Upper lobe of right lung (tissue), 1 donor: ENCODE data around the gene IGF1R. TPM values are rescaled to one million over a fixed set of nuclear protein-coding genes. Genes with fewer than 3 reads are reported as not detected.

Experiments used
- ATAC-seq: fragments of 200-7000 bp; cut with Tn5 transposase; one replicate; pipeline ENCODE4 v1.9.1; 2020; ENCODE audit warnings: mild to moderate bottlenecking, moderate library complexity
- DNase-seq: peaks from one replicate; pipeline ENCODE4 v3.0.0-alpha.2; 2020
- H3K27ac ChIP-seq: fragments of 200-600 bp; one replicate; pipeline ENCODE4 v1.8.0; 2022
- H3K27me3 ChIP-seq: fragments of 200-600 bp; one replicate; pipeline ENCODE4 v1.8.0; 2022; ENCODE audit warnings: mild to moderate bottlenecking
- H3K36me3 ChIP-seq: fragments of 200-600 bp; one replicate; pipeline ENCODE4 v1.8.0; 2022
- H3K4me1 ChIP-seq: fragments of 200-600 bp; one replicate; pipeline ENCODE4 v1.8.0; 2022
- H3K4me3 ChIP-seq: fragments of 200-600 bp; one replicate; pipeline ENCODE4 v1.8.0; 2022; ENCODE audit warnings: mild to moderate bottlenecking
- H3K9me3 ChIP-seq: fragments of 200-600 bp; one replicate; pipeline ENCODE4 v1.8.0; 2022
- CTCF ChIP-seq: fragments of 200-600 bp; IDR thresholded peaks from one replicate; pipeline ENCODE4 v1.8.0; 2022; ENCODE audit warnings: antibody characterized with exemption
- intact Hi-C: fragments of 100-400 bp; cut with DNase I; formaldehyde crosslinking; loops from one replicate; pipeline ENCODE4 v1.11.0; 2022
- total RNA-seq: library from RNA; stranded (reverse); fragmentation: NEBNext Ultra II Directional; extraction: Animal tissue kit (Norgen Biotek cat#: 25700); gene quantifications from one replicate; pipeline ENCODE4 v1.2.1, GENCODE V29; 2021
- donor health status: DM: no; HTN: yes; CAD: no; lungs with severe emphysema.

Gene IGF1R
- total RNA-seq, 1 donor from 2014 or later: 40.0 TPM

DNA sequence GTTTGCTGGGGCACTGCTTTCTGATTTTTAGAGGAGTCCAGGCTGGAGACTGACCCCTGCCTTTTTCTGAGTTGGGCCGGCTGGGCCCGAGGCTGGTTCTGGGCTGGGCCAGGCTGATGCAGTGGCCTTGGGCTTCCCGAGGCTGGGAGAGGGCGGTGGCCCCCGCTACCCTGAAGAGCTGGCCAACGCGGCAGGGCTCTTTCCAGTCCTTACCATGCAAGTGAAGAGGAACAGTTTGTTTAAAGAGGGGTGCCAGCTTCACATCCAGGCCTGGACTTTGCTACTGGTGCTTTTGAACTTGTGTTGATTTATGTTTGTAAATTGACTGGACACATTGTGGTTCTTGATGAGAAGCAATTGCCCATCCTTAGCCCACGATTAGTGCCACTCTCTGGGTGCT is 15.3 kb downstream of the IGF1R start:
- no peak for ATAC-seq
- H3K4me1 ChIP-seq: peaks cover 32% of the 10 kb centered on the region
- intact Hi-C loops: no loop called here

DNA sequence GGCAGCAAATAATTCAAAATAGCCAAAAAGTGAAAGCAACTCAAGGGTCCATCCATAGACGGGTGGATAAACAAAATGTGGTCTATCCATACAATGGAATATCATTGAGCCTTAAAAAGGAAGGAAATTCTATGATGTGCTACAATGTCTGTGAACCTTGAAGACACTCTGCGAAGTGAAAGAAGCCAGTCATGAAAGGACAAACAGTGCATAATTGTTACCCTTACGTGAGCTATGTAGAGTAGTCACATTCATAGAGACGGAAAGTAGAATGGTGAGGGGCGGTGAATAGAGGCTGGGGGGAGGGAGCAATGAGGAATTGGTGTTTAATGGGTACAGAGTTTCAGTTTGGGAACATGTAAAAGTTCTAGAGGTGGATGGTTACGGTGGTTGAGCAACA is 18.1 kb downstream of the IGF1R start:
- ATAC-seq: no peak
- H3K4me1 ChIP-seq: peaks cover 36% of the 10 kb centered on the region
- no peak overlapping the region for H3K27ac ChIP-seq
- no peak for TF ChIP-seq CTCF
- no peaks in the 10 kb centered on the region for H3K9me3 ChIP-seq
- no peaks in the 10 kb centered on the region for H3K36me3 ChIP-seq
- no peaks in the 10 kb centered on the region for H3K27me3 ChIP-seq
- intact Hi-C loops: no loop called here
- DNase-seq: no peak
- H3K4me3 ChIP-seq: no peak overlapping the region

More for the DNA sequence above, 15.3 kb downstream of the IGF1R start:
- H3K9me3 ChIP-seq: no peaks in the 10 kb centered on the region
- no peak for DNase-seq
- H3K36me3 ChIP-seq: no peaks in the 10 kb centered on the region
- H3K27ac ChIP-seq: no peak overlapping the region
- no peaks in the 10 kb centered on the region for H3K27me3 ChIP-seq
- no peak for TF ChIP-seq CTCF
- no peak overlapping the region for H3K4me3 ChIP-seq

GRCh38 chr15:98666841-98667240 is 18.5 kb downstream of the IGF1R start:
- Histone ChIP-seq H3K27ac (no peak overlapping the region), H3K36me3 (no peaks in the 10 kb centered on the region), H3K27me3 (no peaks in the 10 kb centered on the region), H3K4me1 (peaks cover 40% of the 10 kb centered on the region), H3K4me3 (no peak overlapping the region), H3K9me3 (no peaks in the 10 kb centered on the region)
- no peak for DNase-seq
- TF ChIP-seq CTCF: no peak
- ATAC-seq: no peak
- intact Hi-C loops: no loop called here

DNA sequence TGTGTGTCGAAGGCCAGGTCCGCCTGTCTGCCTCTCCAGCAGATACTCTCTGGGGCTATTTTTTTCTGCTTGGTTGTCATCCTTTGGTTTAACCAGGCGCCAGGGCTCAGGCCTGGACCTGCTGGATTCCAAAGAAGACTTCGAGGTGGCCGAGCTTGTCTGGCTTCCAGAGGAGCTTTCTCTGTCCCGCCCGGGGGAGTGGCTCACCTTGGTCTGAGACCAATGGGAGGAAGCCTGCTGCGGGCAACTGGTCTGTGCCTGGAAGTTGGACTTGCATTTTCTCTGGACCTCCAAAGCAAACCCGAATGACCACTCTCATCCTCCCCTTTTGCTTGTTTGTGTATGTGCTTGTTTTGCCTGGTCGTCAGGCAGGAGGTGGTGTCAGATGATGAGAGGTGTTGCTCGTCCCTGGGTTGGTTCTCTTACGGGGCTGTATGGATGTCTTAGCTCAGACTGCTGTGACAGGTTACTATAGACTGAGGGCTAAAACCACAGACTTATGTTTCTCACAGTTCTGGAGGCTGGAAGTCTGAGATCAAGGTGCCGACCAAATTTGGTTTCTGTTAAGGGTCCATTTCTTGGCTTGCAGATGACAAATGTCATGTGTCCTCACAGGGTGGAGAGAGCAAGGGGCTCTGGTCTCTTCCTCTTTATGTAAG is 19.3 kb downstream of the IGF1R start:
- ATAC-seq: no peak

DNA sequence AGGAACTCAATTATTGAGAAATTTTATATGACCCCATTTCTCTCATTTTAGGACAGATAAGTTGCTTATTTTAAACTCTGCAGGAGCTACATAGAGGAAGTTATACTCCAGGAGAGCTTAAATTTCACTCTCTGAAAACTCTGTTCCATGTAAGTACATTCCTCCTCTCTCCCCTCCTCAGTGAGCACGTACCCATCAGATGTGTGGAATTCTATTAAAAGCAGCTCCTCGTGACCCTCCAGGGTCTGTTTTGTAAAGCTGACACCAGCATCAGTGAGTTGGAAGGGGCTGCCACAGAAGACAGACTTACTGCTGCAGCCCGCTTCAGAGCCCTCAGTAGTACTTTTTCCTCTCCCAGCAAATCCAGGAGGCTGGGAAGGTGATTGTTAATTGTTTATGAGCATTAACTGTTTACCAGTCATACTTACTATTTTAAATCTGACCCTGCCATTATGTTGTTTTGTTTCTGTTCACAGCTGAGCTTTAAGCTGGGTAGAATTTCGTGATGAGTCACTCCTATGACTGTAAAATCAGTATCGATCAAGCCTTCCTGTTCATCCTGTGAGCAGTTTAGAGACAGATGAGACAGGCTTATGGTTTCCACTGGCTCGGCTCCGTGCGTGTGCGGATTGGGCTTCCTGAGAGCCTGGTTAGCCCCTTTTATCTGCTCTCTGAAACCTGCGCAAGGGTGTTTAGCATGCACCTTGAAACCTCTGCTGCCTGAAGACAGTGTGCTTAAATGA is 20.4 kb downstream of the IGF1R start:
- intact Hi-C loops: no loop called here
- Histone ChIP-seq H3K4me3 (no peak overlapping the region), H3K27ac (no peak overlapping the region), H3K36me3 (no peaks in the 10 kb centered on the region), H3K9me3 (no peaks in the 10 kb centered on the region), H3K27me3 (no peaks in the 10 kb centered on the region), H3K4me1 (peaks cover 49% of the 10 kb centered on the region)
- TF ChIP-seq CTCF: no peak
- ATAC-seq (no peak), DNase-seq (no peak)

More for the DNA sequence above, 19.3 kb downstream of the IGF1R start:
- Histone ChIP-seq H3K27ac (no peak overlapping the region), H3K9me3 (no peaks in the 10 kb centered on the region), H3K4me3 (no peak overlapping the region), H3K36me3 (no peaks in the 10 kb centered on the region), H3K27me3 (no peaks in the 10 kb centered on the region), H3K4me1 (peaks cover 45% of the 10 kb centered on the region)
- intact Hi-C loops: no loop called here
- DNase-seq: no peak
- no peak for TF ChIP-seq CTCF
